CD14-positive monocyte (primary cell): ENCODE results near the gene PTPRN2. TPM values are rescaled to one million over a fixed set of nuclear protein-coding genes. Genes with fewer than 3 reads are reported as not detected.

Experiments used
- DNase-seq, 3 donors: peaks; one replicate each; pipeline ENCODE4 v3.0.0-alpha.2; 2011 to 2022
- H2AFZ ChIP-seq: 2 replicates; pipeline ENCODE4 v1.6.0; 2012; ENCODE audit warnings: mild to moderate bottlenecking, low read depth, low read length, inconsistent platforms; ENCODE audit not compliant: insufficient read depth, poor library complexity, severe bottlenecking
- H3K27ac ChIP-seq, 2 donors: 1 replicate in 1 of 2; 2 replicates in 1 of 2; pipeline ENCODE4 v1.5.1; 2012 to 2013; ENCODE audit warnings: low read length in 2 of 2, control low read depth in 1 of 2, inconsistent platforms in 1 of 2, low read depth in 1 of 2, mild to moderate bottlenecking in 1 of 2
- H3K27me3 ChIP-seq, 2 donors: one replicate each; pipeline versions ENCODE4 v1.6.0 to v1.6.1; 2011 to 2013; ENCODE audit warnings: low read length in 2 of 2; ENCODE audit not compliant: control insufficient read depth in 2 of 2, insufficient read depth in 2 of 2
- H3K36me3 ChIP-seq, 2 donors: replicated peaks in 1 of 2; 1 replicate in 1 of 2; 2 replicates in 1 of 2; pipeline versions ENCODE4 v1.5.1 to v1.6.1; 2012 to 2013; ENCODE audit warnings: low read length in 2 of 2, control low read depth in 1 of 2, inconsistent platforms in 1 of 2, mild to moderate bottlenecking in 1 of 2; ENCODE audit not compliant: insufficient read depth in 2 of 2, control insufficient read depth in 1 of 2
- H3K4me1 ChIP-seq, 2 donors: 1 replicate in 1 of 2; 2 replicates in 1 of 2; pipeline versions ENCODE4 v1.5.1 to v1.6.1; 2012 to 2013; ENCODE audit warnings: low read length in 2 of 2, control low read depth in 1 of 2, inconsistent platforms in 1 of 2, mild to moderate bottlenecking in 1 of 2, moderate library complexity in 1 of 2; ENCODE audit not compliant: insufficient read depth in 2 of 2, control insufficient read depth in 1 of 2
- H3K4me2 ChIP-seq: replicated peaks from 2 replicates; pipeline ENCODE3; 2012; ENCODE audit warnings: low read length, moderate library complexity, mild to moderate bottlenecking; ENCODE audit not compliant: poor library complexity, severe bottlenecking; ENCODE audit errors: extremely low read depth
- H3K4me3 ChIP-seq, 3 experiments: fragments of 200-600 bp in 1 of 3; sonication (generic) in 1 of 3; replicated peaks in 1 of 3; 1 replicate in 2 of 3; 2 replicates in 1 of 3; pipeline ENCODE4 v1.5.1; 2011 to 2013; ENCODE audit warnings: low read length in 3 of 3, mild to moderate bottlenecking in 3 of 3, control low read depth in 2 of 3, low read depth in 2 of 3, inconsistent platforms in 1 of 3, moderate library complexity in 1 of 3
- H3K79me2 ChIP-seq: 2 replicates; pipeline ENCODE4 v1.6.0; 2012; ENCODE audit warnings: mild to moderate bottlenecking, control low read depth, inconsistent platforms, low read length, moderate library complexity; ENCODE audit not compliant: insufficient read depth
- H3K9ac ChIP-seq: 2 replicates; pipeline ENCODE4 v1.6.0; 2017; ENCODE audit warnings: low read length, mild to moderate bottlenecking; ENCODE audit not compliant: insufficient read depth, poor library complexity, severe bottlenecking
- H3K9me3 ChIP-seq, 2 donors: replicated peaks in 1 of 2; 1 replicate in 1 of 2; 2 replicates in 1 of 2; pipeline versions ENCODE4 v1.5.1 to v1.6.1; 2012 to 2013; ENCODE audit warnings: low read length in 2 of 2, control low read depth in 1 of 2; ENCODE audit not compliant: control insufficient read depth in 1 of 2, insufficient read depth in 1 of 2
- H4K20me1 ChIP-seq: 2 replicates; pipeline ENCODE4 v1.6.0; 2012; ENCODE audit warnings: mild to moderate bottlenecking, low read length, control low read depth, moderate library complexity; ENCODE audit not compliant: insufficient read depth
- H3K27ac Mint-ChIP-seq, 7 donors: one replicate each; pipeline ENCODE4 v1.8.0; 2020; ENCODE audit warnings: mild to moderate bottlenecking in 7 of 7, mixed read lengths in 7 of 7, moderate library complexity in 6 of 7, inconsistent platforms in 2 of 7
- H3K27me3 Mint-ChIP-seq, 3 donors: one replicate each; pipeline ENCODE4 v1.8.0; 2021 to 2022; ENCODE audit warnings: low read depth in 3 of 3, mild to moderate bottlenecking in 3 of 3, mixed read lengths in 3 of 3, moderate library complexity in 3 of 3, inconsistent platforms in 1 of 3
- H3K36me3 Mint-ChIP-seq, 2 donors: one replicate each; pipeline ENCODE4 v1.8.0; 2020; ENCODE audit warnings: mixed read lengths in 2 of 2, inconsistent platforms in 1 of 2, mild to moderate bottlenecking in 1 of 2
- H3K4me1 Mint-ChIP-seq: one replicate; pipeline ENCODE4 v1.8.0; 2020; ENCODE audit warnings: mild to moderate bottlenecking, mixed read lengths
- H3K4me3 Mint-ChIP-seq, 2 donors: one replicate each; pipeline ENCODE4 v1.8.0; 2020; ENCODE audit warnings: mild to moderate bottlenecking in 2 of 2, mixed read lengths in 2 of 2, moderate library complexity in 1 of 2
- H3K9me3 Mint-ChIP-seq, 7 donors: one replicate each; pipeline ENCODE4 v1.8.0; 2020 to 2022; ENCODE audit warnings: mixed read lengths in 7 of 7, mild to moderate bottlenecking in 6 of 7, moderate library complexity in 6 of 7, inconsistent platforms in 2 of 7
- WGBS: methylation state at CpG from one replicate; pipeline ENCODE4 v1.1.5; 2013; ENCODE audit warnings: missing lambda C conversion rate; ENCODE audit not compliant: insufficient coverage; 5-methylcytosine and 5-hydroxymethylcytosine counted together
- intact Hi-C, 2 donors: fragments of 100-400 bp; cut with micrococcal nuclease; formaldehyde crosslinking; loops; one replicate each; pipeline versions ENCODE4 v1.15.0 to v1.15.1; 2023
- polyA plus RNA-seq, 3 donors: library from polyadenylated mRNA; depleted of rRNA in 1 of 3; unstranded in 2 of 3; stranded (reverse) in 1 of 3; fragments of 300-500 nt in 2 of 3; fragments of >200 nt in 1 of 3; fragmentation: Illumina TruSeq in 2 of 3; gene quantifications; 1 replicate in 2 of 3; 2 replicates in 1 of 3; pipeline ENCODE4 v1.2.3, GENCODE V29; 2012 to 2021
- TF ChIP-seq, protein P1 (sequence below): fragments of 200-600 bp; IDR thresholded peaks from one replicate; pipeline ENCODE4 v1.8.0; 2022; ENCODE audit warnings: antibody characterized with exemption, mild to moderate bottlenecking

Gene PTPRN2
- polyA plus RNA-seq, 3 donors: 0.25 to 1.4 (median 0.97) TPM

GRCh38 chr7:158396982-158397862 is 190.4 kb downstream of the PTPRN2 start:
- no peak overlapping the region for H3K27ac ChIP-seq

GRCh38 chr7:158396301-158396905 is 191.2 kb downstream of the PTPRN2 start:
- Histone ChIP-seq H3K36me3 (no peaks in the 10 kb centered on the region), H2AFZ (no peak overlapping the region), H3K79me2 (no peaks in the 10 kb centered on the region), H3K27me3 (no peaks in the 10 kb centered on the region), H3K4me2 (no peak overlapping the region), H4K20me1 (no peaks in the 10 kb centered on the region), H3K4me3 (no peak overlapping the region), H3K9ac (no peak overlapping the region), H3K4me1 (no peaks in the 10 kb centered on the region), H3K9me3 (peaks cover 0 to 15% of the 10 kb centered on the region in 2 donors), H3K27ac (no peak overlapping the region)
- WGBS: 73% methylated on average over 11 of the region's 17 CpGs
- peak overlapping the region in 1 of 7 donors; percentile 50 for H3K27ac Mint-ChIP-seq
- H3K4me1 Mint-ChIP-seq: no peaks in the 10 kb centered on the region
- peaks cover 2% of the 10 kb centered on the region in 3 donors for H3K27me3 Mint-ChIP-seq
- peaks cover 10 to 17% (median 12%) of the 10 kb centered on the region in 7 donors for H3K9me3 Mint-ChIP-seq
- DNase-seq: no peak
- TF ChIP-seq, protein P1, sequence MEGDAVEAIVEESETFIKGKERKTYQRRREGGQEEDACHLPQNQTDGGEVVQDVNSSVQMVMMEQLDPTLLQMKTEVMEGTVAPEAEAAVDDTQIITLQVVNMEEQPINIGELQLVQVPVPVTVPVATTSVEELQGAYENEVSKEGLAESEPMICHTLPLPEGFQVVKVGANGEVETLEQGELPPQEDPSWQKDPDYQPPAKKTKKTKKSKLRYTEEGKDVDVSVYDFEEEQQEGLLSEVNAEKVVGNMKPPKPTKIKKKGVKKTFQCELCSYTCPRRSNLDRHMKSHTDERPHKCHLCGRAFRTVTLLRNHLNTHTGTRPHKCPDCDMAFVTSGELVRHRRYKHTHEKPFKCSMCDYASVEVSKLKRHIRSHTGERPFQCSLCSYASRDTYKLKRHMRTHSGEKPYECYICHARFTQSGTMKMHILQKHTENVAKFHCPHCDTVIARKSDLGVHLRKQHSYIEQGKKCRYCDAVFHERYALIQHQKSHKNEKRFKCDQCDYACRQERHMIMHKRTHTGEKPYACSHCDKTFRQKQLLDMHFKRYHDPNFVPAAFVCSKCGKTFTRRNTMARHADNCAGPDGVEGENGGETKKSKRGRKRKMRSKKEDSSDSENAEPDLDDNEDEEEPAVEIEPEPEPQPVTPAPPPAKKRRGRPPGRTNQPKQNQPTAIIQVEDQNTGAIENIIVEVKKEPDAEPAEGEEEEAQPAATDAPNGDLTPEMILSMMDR: no peak
- intact Hi-C loops: no loop called here
- H3K36me3 Mint-ChIP-seq: no peaks in the 10 kb centered on the region
- no peak overlapping the region for H3K4me3 Mint-ChIP-seq

More at GRCh38 chr7:158396982-158397862, 190.4 kb downstream of the PTPRN2 start:
- Mint-ChIP-seq H3K27me3 (peaks cover 2% of the 10 kb centered on the region in 3 donors), H3K27ac (peak overlapping the region in 1 of 7 donors; percentile 14), H3K9me3 (peaks cover 10 to 17% (median 12%) of the 10 kb centered on the region in 7 donors), H3K4me3 (no peak overlapping the region), H3K36me3 (no peaks in the 10 kb centered on the region), H3K4me1 (no peaks in the 10 kb centered on the region)
- no peaks in the 10 kb centered on the region for H3K27me3 ChIP-seq
- H4K20me1 ChIP-seq: no peaks in the 10 kb centered on the region
- DNase-seq: no peak
- H3K9ac ChIP-seq: no peak overlapping the region
- H3K36me3 ChIP-seq: no peaks in the 10 kb centered on the region
- H3K4me1 ChIP-seq: no peaks in the 10 kb centered on the region
- H3K4me2 ChIP-seq: no peak overlapping the region
- no peak overlapping the region for H3K4me3 ChIP-seq
- intact Hi-C loops: no loop called here
- 72% methylated on average over 10 of the region's 10 CpGs for WGBS
- TF ChIP-seq, protein P1: no peak
- peaks cover 0 to 15% of the 10 kb centered on the region in 2 donors for H3K9me3 ChIP-seq
- H2AFZ ChIP-seq: no peak overlapping the region
- H3K79me2 ChIP-seq: no peaks in the 10 kb centered on the region
